HCT116 (cell line): ENCODE data around the gene VMP1. TPM values are rescaled to one million over a fixed set of nuclear protein-coding genes. Genes with fewer than 3 reads are reported as not detected.

ENCODE experiments used
- ATAC-seq: fragments of 200-7000 bp; cut with Tn5 transposase; 2 replicates; pipeline ENCODE4 v1.9.1; 2020; ENCODE audit warnings: mild to moderate bottlenecking, moderate library complexity
- BruUV-seq: library from RNA; stranded (reverse); fragments of 400-500 nt; replicated peaks from 2 replicates; lab custom pipeline; 2021; lab: Mats Ljungman, UMichigan
- CTCF ChIA-PET: fragments of 300-600 bp; sonication (Branson Sonifier 250); formaldehyde crosslinking; loops from one replicate; lab custom pipeline; 2021; ENCODE audit warnings: antibody characterized with exemption; lab: Charles Lee
- POLR2A ChIA-PET: fragments of 300-600, 350-600 bp; sonication (Branson Sonifier 250); formaldehyde crosslinking; loops from one replicate; lab custom pipeline; 2021; ENCODE audit warnings: antibody characterized with exemption; lab: Charles Lee
- RAD21 ChIA-PET, 2 experiments: fragments of 300-600 bp; sonication (Branson Sonifier 250); formaldehyde crosslinking; loops; one replicate each; lab custom pipeline; 2023; ENCODE audit warnings: low total read pairs in 2 of 2; ENCODE audit not compliant: uncharacterized antibody in 2 of 2, unreplicated experiment in 2 of 2, low non-redundant PET in 1 of 2; lab: Charles Lee
- DNase-seq: peaks from one replicate; pipeline ENCODE4 v3.0.0-alpha.2; 2010; ENCODE audit warnings: low read depth, low spot score
- H2AFZ ChIP-seq: fragments of 200-600 bp; shearing (Covaris generic), sonication (generic); 2 replicates; pipeline ENCODE4 v1.6.1; 2017; ENCODE audit warnings: low read depth, mixed run types, mixed read lengths, antibody characterized with exemption, low read length; ENCODE audit not compliant: poor library complexity, severe bottlenecking
- H3K27ac ChIP-seq: 2 replicates; pipeline ENCODE4 v1.5.1; 2012; ENCODE audit warnings: low read depth, low read length
- H3K27me3 ChIP-seq: fragments of 200-600 bp; sonication (generic); 2 replicates; pipeline ENCODE4 v1.6.1; 2016; ENCODE audit warnings: mixed run types, low read length, mixed read lengths; ENCODE audit not compliant: insufficient read depth
- H3K36me3 ChIP-seq, 2 experiments: fragments of 200-500 bp in 1 of 2; fragments of 200-600 bp in 1 of 2; sonication (Bioruptor generic) in 1 of 2; sonication (generic) in 1 of 2; 2 replicates each; pipeline versions ENCODE4 v1.5.1 to v1.6.1; 2014 to 2016; ENCODE audit warnings: low read length in 2 of 2, inconsistent platforms in 1 of 2, mixed read lengths in 1 of 2, mixed run types in 1 of 2; ENCODE audit not compliant: insufficient read depth in 2 of 2, control insufficient read depth in 1 of 2
- H3K4me1 ChIP-seq, 2 experiments: fragments of 200-600 bp in 1 of 2; sonication (generic) in 1 of 2; 2 replicates each; pipeline versions ENCODE4 v1.5.1 to v1.6.1; 2012 to 2017; ENCODE audit warnings: low read length in 2 of 2, inconsistent platforms in 1 of 2, mild to moderate bottlenecking in 1 of 2, mixed read lengths in 1 of 2, mixed run types in 1 of 2, moderate library complexity in 1 of 2; ENCODE audit not compliant: insufficient read depth in 2 of 2, control insufficient read depth in 1 of 2
- H3K4me2 ChIP-seq: fragments of 200-600 bp; sonication (generic); 2 replicates; pipeline ENCODE4 v1.6.1; 2017; ENCODE audit warnings: mixed run types, low read length, mixed read lengths
- H3K4me3 ChIP-seq, 2 experiments: fragments of 200-600 bp in 1 of 2; sonication (generic) in 1 of 2; replicated peaks in 1 of 2; 2 replicates each; pipeline ENCODE4 v1.5.1; 2011 to 2016; ENCODE audit warnings: low read length in 2 of 2, control low read depth in 1 of 2, low read depth in 1 of 2, mild to moderate bottlenecking in 1 of 2, mixed read lengths in 1 of 2, mixed run types in 1 of 2
- H3K79me2 ChIP-seq: fragments of 200-600 bp; sonication (generic); 2 replicates; pipeline ENCODE4 v1.6.1; 2017; ENCODE audit warnings: mild to moderate bottlenecking, mixed run types, low read length, moderate library complexity, mixed read lengths; ENCODE audit not compliant: insufficient read depth
- H3K9ac ChIP-seq: fragments of 200-600 bp; sonication (generic); 2 replicates; pipeline ENCODE4 v1.6.1; 2016; ENCODE audit warnings: low read length, mixed read lengths
- H3K9me2 ChIP-seq: fragments of 200-600 bp; sonication (generic), shearing (Covaris generic); 2 replicates; pipeline ENCODE4 v1.6.1; 2017; ENCODE audit warnings: mixed run types, mild to moderate bottlenecking, moderate library complexity; ENCODE audit not compliant: insufficient read depth
- H3K9me3 ChIP-seq, 2 experiments: fragments of 200-500 bp in 1 of 2; fragments of 200-600 bp in 1 of 2; sonication (Bioruptor generic) in 1 of 2; sonication (generic) in 1 of 2; 2 replicates each; pipeline ENCODE4 v1.6.1; 2014 to 2017; ENCODE audit warnings: low read length in 2 of 2, mixed read lengths in 2 of 2, inconsistent platforms in 1 of 2, low read depth in 1 of 2, mild to moderate bottlenecking in 1 of 2, mixed run types in 1 of 2, moderate library complexity in 1 of 2; ENCODE audit not compliant: control insufficient read depth in 1 of 2, insufficient read depth in 1 of 2
- H4K20me1 ChIP-seq: fragments of 200-600 bp; sonication (generic), shearing (Covaris generic); 2 replicates; pipeline ENCODE4 v1.6.1; 2017; ENCODE audit warnings: mixed run types, mild to moderate bottlenecking, moderate library complexity; ENCODE audit not compliant: insufficient read depth
- ATF3 ChIP-seq: IDR thresholded peaks from 2 replicates; pipeline ENCODE4 v1.6.1; 2012
- CBX3 ChIP-seq: IDR thresholded peaks from 2 replicates; pipeline ENCODE4 v1.6.1; 2012; ENCODE audit warnings: low read depth
- CEBPB ChIP-seq: IDR thresholded peaks from 2 replicates; pipeline ENCODE4 v1.6.1; 2012; ENCODE audit warnings: low read depth
- EZH2phosphoT487 ChIP-seq: fragments of 200-600 bp; IDR thresholded peaks from 2 replicates; pipeline ENCODE4 v1.6.1; 2018; ENCODE audit warnings: antibody characterized with exemption, borderline replicate concordance
- JUND ChIP-seq: IDR thresholded peaks from 2 replicates; pipeline ENCODE4 v1.6.1; 2012
- POLR2A ChIP-seq: IDR thresholded peaks from 2 replicates; pipeline ENCODE4 v1.7.0; 2011; ENCODE audit warnings: borderline replicate concordance; ENCODE audit not compliant: insufficient read depth, insufficient read length; ENCODE audit errors: extremely low read depth
- POLR2AphosphoS5 ChIP-seq: IDR thresholded peaks from 2 replicates; pipeline ENCODE4 v1.6.1; 2011; ENCODE audit warnings: mild to moderate bottlenecking, low read depth, low read length, moderate library complexity
- SP1 ChIP-seq: IDR thresholded peaks from 2 replicates; pipeline ENCODE4 v1.6.1; 2012; ENCODE audit warnings: low read depth
- SRF ChIP-seq: IDR thresholded peaks from 2 replicates; pipeline ENCODE4 v1.6.1; 2012; ENCODE audit warnings: low read depth
- ZFX ChIP-seq: fragments of 450-650 bp; IDR thresholded peaks from 2 replicates; pipeline ENCODE4 v1.6.1; 2017
- ZNF274 ChIP-seq: fragments of 200-500 bp; sonication (Bioruptor generic); IDR thresholded peaks from 2 replicates; pipeline ENCODE4 v1.6.1; 2014; ENCODE audit warnings: mild to moderate bottlenecking, low read depth, low read length, inconsistent platforms
- intact Hi-C: fragments of 100-400 bp; cut with micrococcal nuclease; formaldehyde crosslinking; loops from 2 replicates; pipeline ENCODE4 v1.10.0; 2022
- total RNA-seq: library from RNA; stranded (reverse); gene quantifications from one replicate; pipeline ENCODE4 v1.2.1, GENCODE V29; 2021; ENCODE audit not compliant: unreplicated experiment
- TF ChIP-seq, protein P1 (sequence below): IDR thresholded peaks from 2 replicates; pipeline ENCODE4 v1.6.1; 2011; ENCODE audit warnings: mild to moderate bottlenecking, low read length, moderate library complexity; ENCODE audit not compliant: insufficient replicate concordance; ENCODE audit errors: extremely low read depth
- TF ChIP-seq, protein P2 (sequence below), 3 experiments: fragments of 200-600 bp in 1 of 3; sonication (generic) in 1 of 3; IDR thresholded peaks in 2 of 3; conservative IDR thresholded peaks in 1 of 3; 2 replicates each; pipeline ENCODE4 v1.5.1; 2012 to 2017; ENCODE audit warnings: low read depth in 2 of 3, low read length in 2 of 3, antibody characterized with exemption in 1 of 3, borderline replicate concordance in 1 of 3, control low read depth in 1 of 3, mild to moderate bottlenecking in 1 of 3, mixed read lengths in 1 of 3, mixed run types in 1 of 3, moderate library complexity in 1 of 3; ENCODE audit not compliant: insufficient read depth in 1 of 3

Gene VMP1
- total RNA-seq, 1 experiment from 2014 or later = 366 TPM

GRCh38 chr17:59680314-59680713 is 27.1 kb upstream of the VMP1 start:
- Histone ChIP-seq H3K27me3 (no peaks in the 10 kb centered on the region), H2AFZ (no peak overlapping the region), H3K9me3 (no peaks in the 10 kb centered on the region), H4K20me1 (peaks cover 16% of the 10 kb centered on the region; the same call in 1 of the 2 replicates), H3K4me1 (no peaks in the 10 kb centered on the region), H3K36me3 (peaks cover 95 to 96% of the 10 kb centered on the region in 2 experiments), H3K4me3 (no peak overlapping the region), H3K4me2 (no peak overlapping the region), H3K27ac (no peak overlapping the region), H3K9me2 (no peaks in the 10 kb centered on the region), H3K79me2 (peaks cover 95% of the 10 kb centered on the region), H3K9ac (no peak overlapping the region)
- intact Hi-C loops = no loop called here
- CTCF ChIA-PET = no interaction called here
- RAD21 ChIA-PET = no interaction called here
- POLR2A ChIA-PET = no interaction called here
- no TSS peak for BruUV-seq
- ATAC-seq (no peak), DNase-seq (no peak)
- no peak for TF ChIP-seq POLR2A
- TF ChIP-seq ZNF274 = no peak
- no peak for TF ChIP-seq SRF
- TF ChIP-seq CBX3 = no peak
- TF ChIP-seq, protein P1, sequence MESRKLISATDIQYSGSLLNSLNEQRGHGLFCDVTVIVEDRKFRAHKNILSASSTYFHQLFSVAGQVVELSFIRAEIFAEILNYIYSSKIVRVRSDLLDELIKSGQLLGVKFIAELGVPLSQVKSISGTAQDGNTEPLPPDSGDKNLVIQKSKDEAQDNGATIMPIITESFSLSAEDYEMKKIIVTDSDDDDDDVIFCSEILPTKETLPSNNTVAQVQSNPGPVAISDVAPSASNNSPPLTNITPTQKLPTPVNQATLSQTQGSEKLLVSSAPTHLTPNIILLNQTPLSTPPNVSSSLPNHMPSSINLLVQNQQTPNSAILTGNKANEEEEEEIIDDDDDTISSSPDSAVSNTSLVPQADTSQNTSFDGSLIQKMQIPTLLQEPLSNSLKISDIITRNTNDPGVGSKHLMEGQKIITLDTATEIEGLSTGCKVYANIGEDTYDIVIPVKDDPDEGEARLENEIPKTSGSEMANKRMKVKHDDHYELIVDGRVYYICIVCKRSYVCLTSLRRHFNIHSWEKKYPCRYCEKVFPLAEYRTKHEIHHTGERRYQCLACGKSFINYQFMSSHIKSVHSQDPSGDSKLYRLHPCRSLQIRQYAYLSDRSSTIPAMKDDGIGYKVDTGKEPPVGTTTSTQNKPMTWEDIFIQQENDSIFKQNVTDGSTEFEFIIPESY = no peak
- TF ChIP-seq CEBPB = no peak
- no peak for TF ChIP-seq POLR2AphosphoS5
- TF ChIP-seq ATF3 = no peak
- TF ChIP-seq EZH2phosphoT487 = no peak
- TF ChIP-seq ZFX = no peak
- no peak for TF ChIP-seq SP1
- TF ChIP-seq, protein P2, sequence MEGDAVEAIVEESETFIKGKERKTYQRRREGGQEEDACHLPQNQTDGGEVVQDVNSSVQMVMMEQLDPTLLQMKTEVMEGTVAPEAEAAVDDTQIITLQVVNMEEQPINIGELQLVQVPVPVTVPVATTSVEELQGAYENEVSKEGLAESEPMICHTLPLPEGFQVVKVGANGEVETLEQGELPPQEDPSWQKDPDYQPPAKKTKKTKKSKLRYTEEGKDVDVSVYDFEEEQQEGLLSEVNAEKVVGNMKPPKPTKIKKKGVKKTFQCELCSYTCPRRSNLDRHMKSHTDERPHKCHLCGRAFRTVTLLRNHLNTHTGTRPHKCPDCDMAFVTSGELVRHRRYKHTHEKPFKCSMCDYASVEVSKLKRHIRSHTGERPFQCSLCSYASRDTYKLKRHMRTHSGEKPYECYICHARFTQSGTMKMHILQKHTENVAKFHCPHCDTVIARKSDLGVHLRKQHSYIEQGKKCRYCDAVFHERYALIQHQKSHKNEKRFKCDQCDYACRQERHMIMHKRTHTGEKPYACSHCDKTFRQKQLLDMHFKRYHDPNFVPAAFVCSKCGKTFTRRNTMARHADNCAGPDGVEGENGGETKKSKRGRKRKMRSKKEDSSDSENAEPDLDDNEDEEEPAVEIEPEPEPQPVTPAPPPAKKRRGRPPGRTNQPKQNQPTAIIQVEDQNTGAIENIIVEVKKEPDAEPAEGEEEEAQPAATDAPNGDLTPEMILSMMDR (IDR thresholded peaks at IDR 0.05 in 2 of 3, conservative IDR thresholded peaks at IDR 0.05 in 1 of 3; ENCODE audit: borderline replicate concordance in 1 of 3, insufficient read depth in 1 of 3, low read depth in 2 of 3, low read length in 2 of 3) = no peak
- no peak for TF ChIP-seq JUND
